Cardiac fibroblast (primary cell): ENCODE data around the gene SLC22A13.
"Not testable (repeated sequence)": the region's sequence is repeated elsewhere in the genome, so short reads cannot be mapped to it uniquely, and the experiment has no call there.

Source experiments
- DNase-seq, 2 donors: peaks; one replicate each; pipeline versions ENCODE4 v3.0.0 to v3.0.0-alpha.2; 2010; ENCODE audit warnings: low read depth in 2 of 2
- H3K4me3 ChIP-seq, 2 donors: replicated peaks in 1 of 2; 1 replicate in 1 of 2; 2 replicates in 1 of 2; pipeline ENCODE4 v1.5.1; 2011; ENCODE audit warnings: low read depth in 2 of 2, low read length in 2 of 2, mild to moderate bottlenecking in 2 of 2, moderate library complexity in 1 of 2
- CTCF ChIP-seq: IDR thresholded peaks from one replicate; pipeline ENCODE4 v1.5.1; 2011; ENCODE audit warnings: low read depth, mild to moderate bottlenecking, low read length, inconsistent platforms

The SLC22A13 gene

GRCh38 chr3:38278841-38279240 is 13.2 kb downstream of the SLC22A13 start:
- DNase-seq: no peak
- no peak for TF ChIP-seq CTCF
- H3K4me3 ChIP-seq: no peak overlapping the region

- TF ChIP-seq CTCF: no peak
- no peak within 1 kb of the TSS for H3K4me3 ChIP-seq
- DNase-seq: peak in 1 of 2 donors; percentile 6
Observed at GRCh38 chr3:38281895-38282686, 16.5 kb downstream of the SLC22A13 start, which contains the start of gene SLC22A14. Gene SLC22A14 (plus strand): TSS chr3:38282294. CDS start chr3:38306027, 23,733 bp downstream.

GRCh38 chr3:38283810-38284755 is 18.5 kb downstream of the SLC22A13 start:
- no peak for TF ChIP-seq CTCF
- no peak overlapping the region for H3K4me3 ChIP-seq
- DNase-seq: peak; percentile 54 to 77

GRCh38 chr3:38284756-38285150 is 19.1 kb downstream of the SLC22A13 start:
- DNase-seq: no peak
- TF ChIP-seq CTCF: no peak
- no peak overlapping the region for H3K4me3 ChIP-seq

DNA sequence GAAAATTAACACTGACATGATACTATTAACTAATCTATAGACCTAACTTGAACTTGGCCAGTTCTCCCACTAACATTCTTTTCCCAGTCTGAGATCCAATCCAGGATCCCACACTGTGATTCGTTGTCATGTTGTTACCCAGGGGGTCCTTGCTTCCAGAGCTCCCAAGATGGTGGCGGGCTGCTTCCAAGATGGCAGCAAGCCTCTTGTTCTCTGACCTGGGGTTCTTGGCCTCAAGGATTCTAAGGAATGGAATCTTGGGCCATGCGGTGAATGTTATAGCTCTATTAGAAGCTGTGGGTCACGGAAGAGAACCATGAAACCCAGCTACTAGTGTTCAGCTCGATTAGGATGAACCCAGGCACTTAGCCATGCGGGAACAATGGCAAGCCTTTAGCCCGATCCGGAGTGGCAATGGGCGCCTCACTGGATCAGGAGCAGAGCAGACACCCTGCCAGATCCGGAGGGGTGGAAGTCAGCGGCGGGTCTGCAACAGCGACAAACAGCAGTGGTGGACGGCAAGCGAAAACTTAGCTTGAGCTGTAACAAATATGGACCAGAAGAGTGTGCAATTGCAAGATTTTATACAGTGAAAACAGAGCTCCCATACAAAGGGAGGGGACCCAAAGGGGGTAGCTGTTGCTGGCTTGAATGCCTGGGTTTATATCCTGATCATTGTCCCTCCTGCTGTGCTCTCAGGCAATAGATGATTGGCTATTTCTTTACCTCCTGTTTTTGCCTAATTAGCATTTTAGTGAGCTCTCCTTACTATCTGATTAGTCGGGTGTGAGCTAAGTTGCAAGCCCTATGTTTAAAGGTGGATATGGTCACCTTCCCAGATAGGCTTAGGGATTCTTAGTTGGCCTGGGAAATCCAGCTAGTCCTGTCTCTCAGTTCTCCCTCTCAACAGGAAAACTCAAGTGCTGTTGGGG is 23.9 kb downstream of the SLC22A13 start:
- H3K4me3 ChIP-seq, DNase-seq: not testable (repeated sequence)

GRCh38 chr3:38297053-38297452 is 31.4 kb downstream of the SLC22A13 start:
- not testable (repeated sequence) for DNase-seq, H3K4me3 ChIP-seq

- H3K4me3 ChIP-seq: no peak overlapping the region
- no peak for TF ChIP-seq CTCF
- no peak for DNase-seq
Observed at GRCh38 chr3:38297537-38297936, 31.9 kb downstream of the SLC22A13 start.
